Testis (tissue), 2 donors: ENCODE data around the gene PRMT7.

Source experiments
- CTCF ChIP-seq, 3 experiments: fragments of 450-650 bp in 2 of 3; fragments of 200-600 bp in 1 of 3; sonication (generic) in 1 of 3; IDR thresholded peaks; one replicate each; pipeline ENCODE4 v1.5.1; 2016 to 2019; ENCODE audit warnings: antibody characterized with exemption in 3 of 3, mild to moderate bottlenecking in 2 of 3, moderate library complexity in 1 of 3
- POLR2A ChIP-seq: fragments of 450-650 bp; IDR thresholded peaks from one replicate; pipeline ENCODE4 v1.6.1; 2017; ENCODE audit warnings: antibody characterized with exemption, mild to moderate bottlenecking, moderate library complexity

- no peak for TF ChIP-seq POLR2A
- TF ChIP-seq CTCF (IDR thresholded peaks at IDR 0.05): no peak
Observed at GRCh38 chr16:68386628-68387027, 75.8 kb downstream of the PRMT7 start.
